Hepatocyte (in vitro differentiated cells): ENCODE data around the gene KCNQ1.

Experiments
- EZH2 ChIP-seq: fragments of 200-600 bp; sonication (generic); IDR thresholded peaks from 2 replicates; pipeline ENCODE4 v1.6.1; 2016; ENCODE audit warnings: antibody characterized with exemption, mild to moderate bottlenecking, borderline replicate concordance
- EZH2phosphoT487 ChIP-seq: fragments of 200-600 bp; sonication (generic); IDR thresholded peaks from one replicate; pipeline ENCODE4 v1.6.1; 2018; ENCODE audit warnings: antibody characterized with exemption, mild to moderate bottlenecking, low read depth, moderate library complexity; ENCODE audit not compliant: unreplicated experiment, severe bottlenecking
- TF ChIP-seq, protein P1 (sequence below): fragments of 200-600 bp; sonication (generic); IDR thresholded peaks from 2 replicates; pipeline ENCODE4 v1.5.1; 2016; ENCODE audit warnings: antibody characterized with exemption, mild to moderate bottlenecking; ENCODE audit not compliant: poor library complexity

- TF ChIP-seq, protein P1, sequence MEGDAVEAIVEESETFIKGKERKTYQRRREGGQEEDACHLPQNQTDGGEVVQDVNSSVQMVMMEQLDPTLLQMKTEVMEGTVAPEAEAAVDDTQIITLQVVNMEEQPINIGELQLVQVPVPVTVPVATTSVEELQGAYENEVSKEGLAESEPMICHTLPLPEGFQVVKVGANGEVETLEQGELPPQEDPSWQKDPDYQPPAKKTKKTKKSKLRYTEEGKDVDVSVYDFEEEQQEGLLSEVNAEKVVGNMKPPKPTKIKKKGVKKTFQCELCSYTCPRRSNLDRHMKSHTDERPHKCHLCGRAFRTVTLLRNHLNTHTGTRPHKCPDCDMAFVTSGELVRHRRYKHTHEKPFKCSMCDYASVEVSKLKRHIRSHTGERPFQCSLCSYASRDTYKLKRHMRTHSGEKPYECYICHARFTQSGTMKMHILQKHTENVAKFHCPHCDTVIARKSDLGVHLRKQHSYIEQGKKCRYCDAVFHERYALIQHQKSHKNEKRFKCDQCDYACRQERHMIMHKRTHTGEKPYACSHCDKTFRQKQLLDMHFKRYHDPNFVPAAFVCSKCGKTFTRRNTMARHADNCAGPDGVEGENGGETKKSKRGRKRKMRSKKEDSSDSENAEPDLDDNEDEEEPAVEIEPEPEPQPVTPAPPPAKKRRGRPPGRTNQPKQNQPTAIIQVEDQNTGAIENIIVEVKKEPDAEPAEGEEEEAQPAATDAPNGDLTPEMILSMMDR: peak; percentile 36
- TF ChIP-seq EZH2 (no peak), EZH2phosphoT487 (no peak)
Measured at GRCh38 chr11:2691991-2692875, 247.4 kb downstream of the KCNQ1 start.
